Spleen (tissue), 7 donors: ENCODE measurements around the gene ANKRD36.
"Not testable (repeated sequence)": the region's sequence is repeated elsewhere in the genome, so short reads cannot be mapped to it uniquely, and the experiment has no call there.

Experiments
- POLR2A ChIP-seq, 3 donors: fragments of 450-650 bp; IDR thresholded peaks; one replicate each; pipeline ENCODE4 v1.5.1; 2017; ENCODE audit warnings: antibody characterized with exemption in 3 of 3, mild to moderate bottlenecking in 1 of 3
- POLR2AphosphoS5 ChIP-seq, 3 donors: sonication (generic); formaldehyde crosslinking; IDR thresholded peaks; one replicate each; pipeline ENCODE4 v1.5.1; 2017; ENCODE audit warnings: antibody characterized with exemption in 3 of 3
- TF ChIP-seq, protein P1 (sequence below), 11 experiments: fragments of 200-600 bp in 7 of 11; fragments of 450-650 bp in 4 of 11; sonication (generic) in 4 of 11; IDR thresholded peaks in 8 of 11; conservative IDR thresholded peaks in 3 of 11; 1 replicate in 7 of 11; 2 replicates in 4 of 11; pipeline versions ENCODE4 v1.4.0 to v1.8.0; 2016 to 2021; ENCODE audit warnings: antibody characterized with exemption in 11 of 11, inconsistent platforms in 4 of 11, mild to moderate bottlenecking in 1 of 11
- donor health status: DM: no; HTN: no; CAD: no; lungs with moderate emphysema.
- donor health status: DM: no; HTN: no; CAD: no.
- donor health status: DM: no; HTN: no; CAD: no.

- TF ChIP-seq, protein P1, sequence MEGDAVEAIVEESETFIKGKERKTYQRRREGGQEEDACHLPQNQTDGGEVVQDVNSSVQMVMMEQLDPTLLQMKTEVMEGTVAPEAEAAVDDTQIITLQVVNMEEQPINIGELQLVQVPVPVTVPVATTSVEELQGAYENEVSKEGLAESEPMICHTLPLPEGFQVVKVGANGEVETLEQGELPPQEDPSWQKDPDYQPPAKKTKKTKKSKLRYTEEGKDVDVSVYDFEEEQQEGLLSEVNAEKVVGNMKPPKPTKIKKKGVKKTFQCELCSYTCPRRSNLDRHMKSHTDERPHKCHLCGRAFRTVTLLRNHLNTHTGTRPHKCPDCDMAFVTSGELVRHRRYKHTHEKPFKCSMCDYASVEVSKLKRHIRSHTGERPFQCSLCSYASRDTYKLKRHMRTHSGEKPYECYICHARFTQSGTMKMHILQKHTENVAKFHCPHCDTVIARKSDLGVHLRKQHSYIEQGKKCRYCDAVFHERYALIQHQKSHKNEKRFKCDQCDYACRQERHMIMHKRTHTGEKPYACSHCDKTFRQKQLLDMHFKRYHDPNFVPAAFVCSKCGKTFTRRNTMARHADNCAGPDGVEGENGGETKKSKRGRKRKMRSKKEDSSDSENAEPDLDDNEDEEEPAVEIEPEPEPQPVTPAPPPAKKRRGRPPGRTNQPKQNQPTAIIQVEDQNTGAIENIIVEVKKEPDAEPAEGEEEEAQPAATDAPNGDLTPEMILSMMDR (IDR thresholded peaks at IDR 0.05 in 8 of 11, conservative IDR thresholded peaks at IDR 0.05 in 3 of 11) = not testable (repeated sequence)
- not testable (repeated sequence) for TF ChIP-seq POLR2A, POLR2AphosphoS5 (IDR thresholded peaks at IDR 0.05)
Measured at GRCh38 chr2:97233660-97234295, 120.8 kb downstream of the ANKRD36 start.
